HT-29 (cell line): Measurements from ENCODE around the gene NKX2-2. TPM values are rescaled to one million over a fixed set of nuclear protein-coding genes. Genes with fewer than 3 reads are reported as not detected.

Source experiments
- DNase-seq: peaks from one replicate; pipeline ENCODE4 v3.0.0-alpha.2; 2015; ENCODE audit warnings: low spot score
- total RNA-seq: library from RNA; depleted of rRNA; stranded (reverse); fragments of >200 nt; shearing (Covaris generic); gene quantifications from 2 replicates; pipeline ENCODE4 v1.2.3, GENCODE V29; 2014; rRNA removed

NKX2-2 gene
- 0.16 TPM in 1 of 2 replicates, not detected in the other for total RNA-seq

- DNase-seq = no peak
These were observed at the start of gene NKX2-2 for GRCh38 chr20:21513881-21514540. Gene NKX2-2, minus strand, starts transcription at chr20:21514064. Its CDS starts 395 bp downstream, at chr20:21513669.

GRCh38 chr20:21562656-21563055, 48.8 kb upstream of the NKX2-2 start:
- no peak for DNase-seq

GRCh38 chr20:21559305-21559704, 45.4 kb upstream of the NKX2-2 start:
- no peak for DNase-seq

GRCh38 chr20:21557241-21558020, 43.6 kb upstream of the NKX2-2 start:
- no peak for DNase-seq

GRCh38 chr20:21556398-21556797, 42.5 kb upstream of the NKX2-2 start:
- DNase-seq = no peak

GRCh38 chr20:21555470-21556120, 41.7 kb upstream of the NKX2-2 start:
- DNase-seq = no peak

GRCh38 chr20:21554985-21555384, 41.1 kb upstream of the NKX2-2 start:
- DNase-seq = no peak

GRCh38 chr20:21554376-21554890, 40.6 kb upstream of the NKX2-2 start:
- no peak for DNase-seq

GRCh38 chr20:21550587-21550986, 36.7 kb upstream of the NKX2-2 start:
- no peak for DNase-seq

GRCh38 chr20:21548390-21549035, 34.6 kb upstream of the NKX2-2 start:
- peak; percentile 15 for DNase-seq

GRCh38 chr20:21546355-21546754, 32.5 kb upstream of the NKX2-2 start:
- no peak for DNase-seq

- DNase-seq = no peak
These were observed 25.6 kb upstream of the NKX2-2 start for GRCh38 chr20:21539512-21539911.

- DNase-seq = no peak
These were observed 21.0 kb upstream of the NKX2-2 start for GRCh38 chr20:21534886-21535285.

GRCh38 chr20:21534453-21534852, 20.6 kb upstream of the NKX2-2 start:
- DNase-seq = no peak

- peak; percentile 47 for DNase-seq
These were observed 16.0 kb upstream of the NKX2-2 start for GRCh38 chr20:21529863-21530262.

- no peak for DNase-seq
These were observed 15.0 kb upstream of the NKX2-2 start for GRCh38 chr20:21528870-21529269.

GRCh38 chr20:21527908-21528307, 14.0 kb upstream of the NKX2-2 start:
- no peak for DNase-seq

GRCh38 chr20:21526776-21527175, 12.9 kb upstream of the NKX2-2 start:
- peak; percentile 38 for DNase-seq

- DNase-seq = no peak
These were observed 10.0 kb upstream of the NKX2-2 start for GRCh38 chr20:21523895-21524294.

GRCh38 chr20:21523281-21523868, 9.5 kb upstream of the NKX2-2 start:
- no peak for DNase-seq
